GM10248 (cell line): ENCODE measurements around the gene FAM117A.

Experiments used
- CTCF ChIA-PET: fragments of 300-600 bp; sonication (Branson Sonifier 250); formaldehyde crosslinking; extraction: SDS; loops from one replicate; lab custom pipeline; 2021; ENCODE audit warnings: antibody characterized with exemption; lab: Yijun Ruan, JAX
- POLR2A ChIA-PET: fragments of 350-650 bp; sonication (Branson Sonifier 250); formaldehyde crosslinking; extraction: SDS; loops from one replicate; lab custom pipeline; 2020; ENCODE audit warnings: antibody characterized with exemption; lab: Yijun Ruan, JAX
- DNase-seq: peaks from one replicate; pipeline ENCODE4 v3.0.0; 2012; ENCODE audit errors: extremely low spot score
- CTCF ChIP-seq: IDR thresholded peaks from 2 replicates; pipeline ENCODE4 v1.5.1; 2012; ENCODE audit warnings: mild to moderate bottlenecking, low read depth; ENCODE audit errors: extremely low read depth, missing control alignments, control extremely low read depth

Gene FAM117A

GRCh38 chr17:49723423-49723822 is 40.5 kb downstream of the FAM117A start:
- ChIA-PET CTCF (interaction anchor here (0.9 to 2.1 kb wide), 5 partner anchors 10 to 156 kb away, joined by 3 to 14 read pairs (median 4); partner anchors contain the start of gene SLC35B1), POLR2A (no interaction called here)
- no peak for DNase-seq
- TF ChIP-seq CTCF = no peak

GRCh38 chr17:49722066-49722465 is 41.9 kb downstream of the FAM117A start:
- ChIA-PET CTCF (interaction anchor here (0.9 to 3.5 kb wide), 7 partner anchors 10 to 166 kb away, joined by 3 to 33 read pairs (median 5); partner anchors contain the start of gene SLC35B1), POLR2A (no interaction called here)
- no peak for TF ChIP-seq CTCF
- DNase-seq = no peak

GRCh38 chr17:49717371-49717861 is 46.5 kb downstream of the FAM117A start:
- no peak for TF ChIP-seq CTCF
- no peak for DNase-seq
- ChIA-PET CTCF (interaction anchor here (40.4 kb wide), 1 partner anchor 144 kb away, joined by 880 read pairs; the partner anchor contains the start of gene NXPH3), POLR2A (no interaction called here)

GRCh38 chr17:49716668-49717364 is 47.1 kb downstream of the FAM117A start:
- ChIA-PET CTCF (interaction anchor here (40.4 kb wide), 1 partner anchor 143 kb away, joined by 880 read pairs; the partner anchor contains the start of gene NXPH3), POLR2A (no interaction called here)
- no peak for DNase-seq
- TF ChIP-seq CTCF = no peak

- ChIA-PET POLR2A (no interaction called here), CTCF (interaction anchor here (1.1 to 40.4 kb wide), 4 partner anchors 12 to 159 kb away, joined by 3 to 880 read pairs (median 10); partner anchors contain the start of gene NXPH3)
- TF ChIP-seq CTCF = no peak
- DNase-seq = no peak
Measured at GRCh38 chr17:49715717-49716279, 48.1 kb downstream of the FAM117A start.

- TF ChIP-seq CTCF = no peak
- POLR2A ChIA-PET = no interaction called here
- no peak for DNase-seq
- CTCF ChIA-PET = interaction anchor here (0.9 to 40.4 kb wide), 5 partner anchors 12 to 158 kb away, joined by 3 to 880 read pairs (median 10); partner anchors contain the start of gene NXPH3
Measured at GRCh38 chr17:49715216-49715615, 48.7 kb downstream of the FAM117A start.
